ENCODE data around the gene SNAPC1.
"Not testable (repeated sequence)": the region's sequence is repeated elsewhere in the genome, so short reads cannot be mapped to it uniquely, and the experiment has no call there.

Gene SNAPC1
- total RNA-seq: 6.5 to 15.5 reads per million in 2 experiments

GRCh38 chr14:61761959-61762786 is at the start of gene SNAPC1:
TSS of gene SNAPC1 (plus strand) at chr14:61762420. CDS start at chr14:61762461, 41 bp downstream.
- DNase-seq (ENCODE audit: low read depth): peak; percentile 96

- no peak for DNase-seq (ENCODE audit: low read depth)
Observed at GRCh38 chr14:61713724-61714437, 48.3 kb upstream of the SNAPC1 start.

DNA sequence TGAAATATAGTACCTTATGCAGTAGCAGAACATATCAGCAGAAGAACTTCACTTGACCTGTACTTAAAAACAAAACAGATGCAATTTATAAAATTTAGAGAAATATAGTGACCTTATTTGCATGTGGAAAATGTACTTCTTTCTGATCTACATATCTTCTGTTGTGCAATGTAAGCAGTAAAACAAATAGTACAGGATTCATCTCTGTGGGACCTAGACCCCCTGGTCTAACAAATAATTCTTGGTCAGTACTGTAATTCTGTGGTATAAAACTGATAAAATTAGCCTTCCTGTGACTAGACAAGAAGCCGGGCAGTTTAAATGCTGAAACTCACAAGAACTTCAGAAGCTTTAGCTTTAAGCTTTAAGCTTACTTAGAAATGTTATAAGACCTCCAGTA is 45.3 kb upstream of the SNAPC1 start:
- DNase-seq (ENCODE audit: low read depth): no peak

DNA sequence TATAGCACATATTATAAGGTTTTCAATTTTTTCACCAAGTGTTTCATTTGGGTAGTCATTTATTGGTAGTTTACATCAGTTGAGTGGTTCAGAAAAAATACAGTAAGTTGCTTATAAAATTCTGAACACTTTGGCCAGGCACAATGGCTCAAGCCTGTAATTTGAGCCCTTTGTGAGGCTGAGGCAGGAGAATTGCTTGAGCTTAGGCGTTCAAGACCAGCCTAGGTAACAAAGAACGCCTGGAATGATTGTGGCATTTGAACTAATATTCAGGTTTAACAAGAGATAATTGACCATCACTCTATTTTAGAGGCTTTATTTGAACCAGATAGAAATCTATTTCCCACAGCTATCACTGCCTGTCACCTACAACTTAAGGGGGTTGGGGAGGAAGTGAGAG is 44.2 kb upstream of the SNAPC1 start:
- DNase-seq (ENCODE audit: low read depth): no peak

GRCh38 chr14:61719344-61720293 is 42.6 kb upstream of the SNAPC1 start:
- no peak for DNase-seq (ENCODE audit: low read depth)

GRCh38 chr14:61720294-61720661 is 41.9 kb upstream of the SNAPC1 start:
- DNase-seq (ENCODE audit: low read depth): no peak

DNA sequence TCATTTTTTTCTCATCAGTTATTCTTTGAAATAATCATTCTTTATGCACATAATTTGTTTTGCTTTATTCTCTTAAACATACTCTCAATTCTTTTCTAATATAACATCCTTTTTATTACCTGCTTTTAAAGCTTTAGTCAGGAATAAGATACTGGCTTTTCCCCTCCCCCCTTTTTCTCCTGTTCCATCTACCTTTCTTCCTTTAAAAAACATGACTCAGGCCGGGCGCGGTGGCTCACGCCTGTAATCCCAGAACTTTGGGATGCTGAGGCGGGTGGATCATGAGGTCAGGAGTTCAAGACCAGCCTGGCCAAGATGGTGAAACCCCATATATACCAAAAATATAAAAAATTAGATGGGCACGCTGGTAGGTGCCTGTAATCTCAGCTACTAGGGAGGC is 41.5 kb upstream of the SNAPC1 start:
- DNase-seq (ENCODE audit: low read depth): no peak

DNA sequence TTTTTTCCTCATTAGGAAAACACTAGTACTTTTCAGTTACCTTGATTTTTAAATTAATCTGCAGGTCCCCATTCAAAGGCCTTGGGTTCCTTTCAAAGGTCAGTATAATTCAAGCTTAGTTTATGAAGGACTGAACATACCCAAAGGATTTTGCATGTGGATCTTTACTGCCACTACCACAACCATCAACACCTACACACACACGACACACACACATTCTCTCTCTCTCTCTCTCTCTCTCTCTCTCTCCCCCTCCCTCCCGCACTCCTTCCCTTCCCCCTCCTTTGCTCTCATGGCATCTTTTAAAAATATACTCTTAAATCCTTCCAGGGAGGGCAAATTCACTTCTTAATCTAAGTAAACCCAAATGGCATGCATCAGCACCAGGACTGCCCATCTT is 38.1 kb upstream of the SNAPC1 start:
- no peak for DNase-seq (ENCODE audit: low read depth)

DNA sequence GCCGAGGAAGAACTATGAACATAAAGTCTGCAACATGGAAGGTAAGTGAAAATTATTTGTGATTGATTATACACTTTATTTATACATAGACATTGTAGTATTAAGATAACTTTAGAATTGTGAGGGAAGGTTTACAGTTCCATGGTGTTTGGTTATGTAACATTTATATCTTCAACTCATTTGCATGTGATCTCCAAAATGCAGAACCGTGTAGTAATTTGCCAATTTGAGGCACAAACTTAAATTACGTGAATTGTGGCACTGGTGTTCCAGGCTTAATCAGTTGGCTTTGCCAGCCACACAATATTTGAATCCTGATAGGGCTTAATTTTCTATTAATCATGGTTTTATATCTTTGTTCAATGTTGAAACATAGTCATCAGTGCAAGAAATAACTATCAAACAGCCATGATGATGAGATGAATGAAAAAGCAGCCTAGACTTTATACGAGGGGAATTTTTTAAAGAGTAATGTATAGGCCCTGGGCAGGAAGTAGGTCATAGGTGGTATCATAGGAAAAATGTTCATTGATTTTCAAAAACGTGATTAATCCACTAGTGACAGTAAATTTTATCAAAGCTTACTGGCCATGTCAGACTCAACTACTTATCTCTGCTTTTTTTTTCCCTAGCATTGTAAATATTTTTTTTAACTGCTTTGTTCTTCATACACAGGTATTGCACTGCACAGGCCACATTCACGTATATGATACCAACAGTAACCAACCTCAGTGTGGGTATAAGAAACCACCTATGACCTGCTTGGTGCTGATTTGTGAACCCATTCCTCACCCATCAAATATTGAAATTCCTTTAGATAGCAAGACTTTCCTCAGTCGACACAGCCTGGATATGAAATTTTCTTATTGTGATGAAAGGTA is 35.2 kb upstream of the SNAPC1 start:
- DNase-seq (ENCODE audit: low read depth): no peak

DNA sequence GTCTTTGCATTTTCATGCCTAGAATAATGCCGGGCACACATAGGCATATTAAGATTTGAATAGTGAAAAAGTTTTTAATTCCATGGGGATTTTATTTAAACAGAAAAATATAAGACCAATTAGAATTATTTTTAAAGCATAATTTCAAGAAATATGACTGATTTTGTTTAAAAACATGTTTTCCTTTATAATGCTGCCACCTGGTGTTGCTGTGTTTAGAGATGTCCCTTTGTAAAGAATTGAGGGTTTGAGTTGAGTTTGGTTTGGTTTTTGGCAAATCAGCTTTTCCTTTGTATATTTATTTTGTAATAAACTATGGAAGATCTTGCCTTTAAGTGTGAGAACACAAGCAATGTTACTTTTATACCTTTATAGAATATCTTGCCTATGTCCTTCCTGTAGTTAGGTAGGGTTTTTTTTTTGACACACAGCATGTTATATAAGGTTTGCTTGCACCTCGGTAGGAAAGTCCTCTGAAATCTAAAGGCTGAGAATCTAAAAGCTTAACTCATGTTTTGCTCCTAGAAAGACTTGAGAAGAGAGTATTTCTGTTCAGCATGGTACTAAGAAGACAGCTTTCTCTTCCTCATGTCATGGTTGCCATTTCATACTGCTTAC is 31.4 kb upstream of the SNAPC1 start:
- no peak for DNase-seq (ENCODE audit: low read depth)

DNA sequence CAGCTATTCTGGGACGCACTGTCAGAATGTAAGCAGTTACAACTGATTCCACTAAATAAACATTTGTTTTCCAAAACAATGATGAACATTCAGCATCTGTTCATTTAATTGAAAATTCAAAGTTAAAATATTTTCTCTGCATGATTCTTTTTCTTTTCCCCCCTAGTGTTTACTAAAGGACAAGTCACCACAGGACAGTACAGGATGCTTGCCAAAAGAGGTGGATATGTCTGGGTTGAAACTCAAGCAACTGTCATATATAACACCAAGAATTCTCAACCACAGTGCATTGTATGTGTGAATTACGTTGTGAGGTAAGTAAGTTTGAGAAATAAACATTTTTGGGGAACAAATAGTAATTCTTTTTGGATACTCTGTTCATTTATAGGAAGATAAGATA is 28.2 kb upstream of the SNAPC1 start:
- no peak for DNase-seq (ENCODE audit: low read depth)

DNA sequence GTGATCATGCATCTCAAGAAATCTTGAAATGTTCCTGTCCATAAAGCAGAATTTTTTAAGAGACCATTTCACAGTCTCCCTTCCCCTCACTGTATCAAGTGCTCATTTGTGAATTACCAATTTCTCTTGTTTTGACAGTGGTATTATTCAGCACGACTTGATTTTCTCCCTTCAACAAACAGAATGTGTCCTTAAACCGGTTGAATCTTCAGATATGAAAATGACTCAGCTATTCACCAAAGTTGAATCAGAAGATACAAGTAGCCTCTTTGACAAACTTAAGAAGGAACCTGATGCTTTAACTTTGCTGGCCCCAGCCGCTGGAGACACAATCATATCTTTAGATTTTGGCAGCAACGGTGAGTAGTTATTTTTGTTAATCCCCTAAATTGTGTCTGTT is 25.5 kb upstream of the SNAPC1 start:
- no peak for DNase-seq (ENCODE audit: low read depth)

GRCh38 chr14:61737915-61738314 is 24.3 kb upstream of the SNAPC1 start:
- DNase-seq (ENCODE audit: low read depth): no peak

DNA sequence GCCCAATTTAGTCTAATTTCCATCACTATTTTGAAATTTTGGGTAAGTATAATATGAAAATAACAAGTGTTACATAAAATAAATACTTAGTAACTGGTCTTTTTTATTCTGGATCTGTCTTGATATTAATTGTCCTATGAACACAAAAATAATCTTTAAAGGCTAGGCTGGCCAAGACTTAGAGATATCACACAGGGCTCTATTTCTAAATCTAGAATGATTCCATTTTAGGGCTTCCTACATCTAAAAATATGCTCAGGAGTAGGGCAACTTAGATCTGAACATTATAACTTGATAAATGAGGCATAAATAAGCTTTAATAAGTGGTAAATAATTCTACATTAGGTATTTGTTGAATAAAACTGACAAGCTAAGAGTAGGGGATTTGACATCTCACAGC is 23.1 kb upstream of the SNAPC1 start:
- no peak for DNase-seq (ENCODE audit: low read depth)

- no peak for DNase-seq (ENCODE audit: low read depth)
Observed at GRCh38 chr14:61742371-61742770, 19.8 kb upstream of the SNAPC1 start.

DNA sequence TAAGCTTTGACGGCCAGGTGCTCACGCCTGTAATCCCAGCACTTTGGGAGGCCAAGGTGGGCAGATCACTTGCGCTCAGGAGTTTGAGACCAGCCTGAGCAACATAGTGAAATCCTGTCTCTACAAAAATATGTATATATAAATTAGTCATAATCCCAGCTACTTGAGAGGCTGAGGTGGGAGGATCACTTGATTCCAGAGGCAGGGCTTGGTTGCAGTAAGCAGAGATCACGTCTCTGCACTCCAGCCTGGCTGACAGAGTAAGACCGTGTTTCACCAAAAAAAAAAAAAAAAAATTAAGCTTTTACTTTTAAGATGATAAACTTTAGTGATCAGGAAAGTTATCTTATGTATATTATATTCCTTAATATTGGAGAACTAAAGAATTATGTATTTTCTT is 18.0 kb upstream of the SNAPC1 start:
- DNase-seq (ENCODE audit: low read depth): no peak

GRCh38 chr14:61746346-61746745 is 15.9 kb upstream of the SNAPC1 start:
- DNase-seq (ENCODE audit: low read depth): not testable (repeated sequence)

GRCh38 chr14:61746881-61747280 is 15.3 kb upstream of the SNAPC1 start:
- no peak for DNase-seq (ENCODE audit: low read depth)

GRCh38 chr14:61747342-61747741 is 14.9 kb upstream of the SNAPC1 start:
- no peak for DNase-seq (ENCODE audit: low read depth)

- DNase-seq (ENCODE audit: low read depth): no peak
Observed at GRCh38 chr14:61749264-61749663, 13.0 kb upstream of the SNAPC1 start.

GRCh38 chr14:61749867-61750266 is 12.4 kb upstream of the SNAPC1 start:
- DNase-seq (ENCODE audit: low read depth): no peak

All from T follicular helper cell (primary cell).